Measurements from ENCODE around the gene TRIM46. TPM values are rescaled to one million over a fixed set of nuclear protein-coding genes. Genes with fewer than 3 reads are reported as not detected.

The TRIM46 gene
- total and polyA plus RNA-seq, 2 of the 13 experiments (the other 11 are each of a cell fraction or from before 2014, with no cell fraction given), result 0.04 to 0.09 TPM

- TF ChIP-seq GATA4 (IDR thresholded peaks at IDR 0.05; ENCODE audit: borderline replicate concordance, low read depth) (peak; percentile 37; the same call in 1 of the 2 replicates), ATF5 (CRISPR knock-in tag; IDR thresholded peaks at IDR 0.05; ENCODE audit: low read depth) (no peak), ZNF879 (CRISPR knock-in tag; IDR thresholded peaks at IDR 0.05) (no peak), JUND (CRISPR knock-in tag; IDR thresholded peaks at IDR 0.05) (0 out of 2 replicates have a peak, but pooled peaks have one; percentile 21), GABPB1 (CRISPR knock-in tag; IDR thresholded peaks at IDR 0.05) (peak; percentile 93), MIXL1 (CRISPR knock-in tag; IDR thresholded peaks at IDR 0.05) (no peak), CAMTA2 (CRISPR knock-in tag; IDR thresholded peaks at IDR 0.05; ENCODE audit: borderline replicate concordance) (no peak), ZNF800 (CRISPR knock-in tag; IDR thresholded peaks at IDR 0.05) (no peak), PLRG1 (conservative IDR thresholded peaks at IDR 0.05) (no peak), NCOR1 (IDR thresholded peaks at IDR 0.05; ENCODE audit: borderline replicate concordance, low read length) (no peak), PAF1 (CRISPR knock-in tag; IDR thresholded peaks at IDR 0.05) (no peak), SMC3 (IDR thresholded peaks at IDR 0.05; ENCODE audit: low read length) (no peak), THYN1 (CRISPR knock-in tag; IDR thresholded peaks at IDR 0.05; ENCODE audit: borderline replicate concordance, low read depth) (no peak), ZBTB33 (CRISPR knock-in tag; IDR thresholded peaks at IDR 0.05) (peak; percentile 56; the same call in 1 of the 2 replicates), ZSCAN5A (CRISPR knock-in tag; IDR thresholded peaks at IDR 0.05; ENCODE audit: borderline replicate concordance) (no peak), TFDP2 (CRISPR knock-in tag; IDR thresholded peaks at IDR 0.05) (peak; percentile 65), NFYB (CRISPR knock-in tag; IDR thresholded peaks at IDR 0.05) (peak; percentile 56; the same call in 1 of the 2 replicates), NR2F1 (CRISPR knock-in tag; IDR thresholded peaks at IDR 0.05) (no peak), RXRB (CRISPR knock-in tag; IDR thresholded peaks at IDR 0.05; ENCODE audit: borderline replicate concordance) (peak; percentile 78), ZNF558 (CRISPR knock-in tag; IDR thresholded peaks at IDR 0.05; ENCODE audit: borderline replicate concordance) (no peak)
Measured at GRCh38 chr1:155172732-155173477, 744 bp upstream of the TRIM46 start, which contains the start of gene KRTCAP2 (continued).
